AG10803 (cell line): ENCODE measurements around the gene COL18A1.

Source experiments
- DNase-seq: peaks from one replicate; pipeline ENCODE4 v3.0.0; 2010; ENCODE audit warnings: low read depth
- H3K4me3 ChIP-seq: 2 replicates; pipeline ENCODE4 v1.5.1; 2011; ENCODE audit warnings: mild to moderate bottlenecking, low read length, control low read depth
- TF ChIP-seq, protein P1 (sequence below): conservative IDR thresholded peaks from 2 replicates; pipeline ENCODE4 v1.5.1; 2011; ENCODE audit warnings: mild to moderate bottlenecking, low read length, control low read depth, inconsistent platforms

COL18A1 gene

DNA sequence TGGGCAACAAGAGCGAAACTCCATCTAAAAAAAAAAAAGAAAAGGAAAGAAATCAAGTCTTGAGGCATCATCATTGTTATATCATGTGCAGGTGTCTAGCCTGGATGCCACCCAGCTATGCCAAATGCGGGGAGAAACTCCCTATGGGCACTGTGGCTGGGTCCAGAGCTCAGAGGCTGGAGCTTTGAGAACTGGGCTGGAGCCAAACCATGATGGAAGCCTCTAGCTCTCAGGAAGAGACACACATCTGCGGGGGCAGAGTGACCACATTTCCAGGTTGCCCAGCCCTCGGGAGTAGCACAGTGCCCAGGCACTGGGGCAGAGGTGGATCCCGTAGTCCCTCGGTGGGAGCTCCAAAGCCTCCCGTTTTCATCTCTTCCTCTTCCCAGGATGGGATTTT is 58.9 kb downstream of the COL18A1 start:
- TF ChIP-seq, protein P1, sequence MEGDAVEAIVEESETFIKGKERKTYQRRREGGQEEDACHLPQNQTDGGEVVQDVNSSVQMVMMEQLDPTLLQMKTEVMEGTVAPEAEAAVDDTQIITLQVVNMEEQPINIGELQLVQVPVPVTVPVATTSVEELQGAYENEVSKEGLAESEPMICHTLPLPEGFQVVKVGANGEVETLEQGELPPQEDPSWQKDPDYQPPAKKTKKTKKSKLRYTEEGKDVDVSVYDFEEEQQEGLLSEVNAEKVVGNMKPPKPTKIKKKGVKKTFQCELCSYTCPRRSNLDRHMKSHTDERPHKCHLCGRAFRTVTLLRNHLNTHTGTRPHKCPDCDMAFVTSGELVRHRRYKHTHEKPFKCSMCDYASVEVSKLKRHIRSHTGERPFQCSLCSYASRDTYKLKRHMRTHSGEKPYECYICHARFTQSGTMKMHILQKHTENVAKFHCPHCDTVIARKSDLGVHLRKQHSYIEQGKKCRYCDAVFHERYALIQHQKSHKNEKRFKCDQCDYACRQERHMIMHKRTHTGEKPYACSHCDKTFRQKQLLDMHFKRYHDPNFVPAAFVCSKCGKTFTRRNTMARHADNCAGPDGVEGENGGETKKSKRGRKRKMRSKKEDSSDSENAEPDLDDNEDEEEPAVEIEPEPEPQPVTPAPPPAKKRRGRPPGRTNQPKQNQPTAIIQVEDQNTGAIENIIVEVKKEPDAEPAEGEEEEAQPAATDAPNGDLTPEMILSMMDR: no peak
- H3K4me3 ChIP-seq: no peak overlapping the region
- DNase-seq: no peak

DNA sequence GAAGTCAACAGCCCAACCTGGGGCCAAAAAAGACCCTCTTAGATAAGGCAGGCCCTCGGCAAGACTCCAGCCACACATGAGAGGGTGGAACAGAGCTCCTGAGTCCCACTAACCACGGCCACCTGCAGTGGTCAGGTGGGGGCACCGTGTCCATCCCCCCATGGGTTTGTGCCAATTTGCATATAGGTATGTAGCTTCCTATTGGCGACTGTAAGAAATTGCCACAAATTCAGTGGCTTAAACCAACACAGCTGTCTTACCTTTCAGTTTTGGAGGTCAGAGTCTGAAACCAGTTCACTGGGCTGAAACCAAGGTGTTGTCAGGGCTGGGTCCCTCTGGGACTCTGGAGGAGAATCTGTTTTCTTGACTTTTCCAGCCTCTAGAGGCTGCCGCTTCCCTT is 59.3 kb downstream of the COL18A1 start:
- no peak overlapping the region for H3K4me3 ChIP-seq
- DNase-seq: no peak
- TF ChIP-seq, protein P1: no peak

DNA sequence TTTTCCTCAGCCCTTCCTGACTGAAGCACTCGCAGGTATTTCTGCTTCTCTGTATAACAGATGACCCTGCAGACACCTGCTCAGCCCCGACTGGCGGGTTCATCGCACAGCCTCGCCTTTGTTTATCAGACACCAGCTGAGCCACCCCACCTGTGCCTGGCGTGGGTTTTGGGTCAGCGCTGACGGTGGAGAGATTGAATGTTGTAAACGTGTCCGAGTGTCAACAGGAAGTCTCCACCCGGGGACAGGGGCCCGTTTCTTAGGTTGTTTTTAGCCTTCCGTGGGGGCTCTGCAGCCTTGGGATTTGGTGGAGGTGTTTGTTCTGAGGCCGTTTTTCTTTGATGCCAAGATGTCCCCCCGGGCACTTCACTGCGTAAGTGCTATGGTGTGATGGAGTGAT is 60.1 kb downstream of the COL18A1 start:
- TF ChIP-seq, protein P1: no peak
- H3K4me3 ChIP-seq: no peak overlapping the region
- no peak for DNase-seq

DNA sequence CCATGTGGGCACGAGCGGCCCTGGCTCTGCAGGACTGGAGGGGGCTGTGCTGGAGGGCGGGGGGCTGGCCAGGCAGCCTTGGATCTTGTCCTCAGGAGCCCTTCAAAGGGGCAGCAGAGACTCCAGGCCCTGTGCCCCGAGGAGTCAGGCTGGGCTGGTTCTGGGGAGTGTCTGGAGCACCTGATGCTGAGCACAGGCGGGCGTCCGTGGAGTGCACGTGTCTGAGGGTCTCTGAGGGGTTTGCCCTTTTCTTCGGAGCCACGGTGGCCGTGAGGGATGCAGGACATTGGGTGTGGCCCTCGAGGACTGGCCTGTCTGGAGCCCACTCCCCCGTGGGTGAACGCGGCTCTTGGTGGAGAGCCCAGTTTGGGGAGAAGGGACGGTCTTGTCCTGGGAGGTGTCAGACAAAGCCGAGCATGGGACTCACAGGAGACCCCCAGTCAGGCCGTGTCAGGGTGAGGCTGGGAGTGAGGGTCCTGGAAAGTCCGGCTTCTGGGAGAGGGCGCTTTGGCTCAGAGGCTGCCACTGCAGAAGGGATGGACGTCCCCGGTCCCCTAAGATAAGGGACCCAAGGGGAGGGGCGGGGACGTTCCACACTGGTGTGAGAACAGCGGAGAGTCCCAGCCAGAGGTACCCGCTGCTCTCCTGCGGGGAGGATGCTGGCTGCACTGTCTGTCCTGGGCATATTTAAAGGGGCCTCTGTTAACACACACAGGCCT is 60.8 kb downstream of the COL18A1 start:
- no peak for DNase-seq
- TF ChIP-seq, protein P1: no peak
- no peak overlapping the region for H3K4me3 ChIP-seq

DNA sequence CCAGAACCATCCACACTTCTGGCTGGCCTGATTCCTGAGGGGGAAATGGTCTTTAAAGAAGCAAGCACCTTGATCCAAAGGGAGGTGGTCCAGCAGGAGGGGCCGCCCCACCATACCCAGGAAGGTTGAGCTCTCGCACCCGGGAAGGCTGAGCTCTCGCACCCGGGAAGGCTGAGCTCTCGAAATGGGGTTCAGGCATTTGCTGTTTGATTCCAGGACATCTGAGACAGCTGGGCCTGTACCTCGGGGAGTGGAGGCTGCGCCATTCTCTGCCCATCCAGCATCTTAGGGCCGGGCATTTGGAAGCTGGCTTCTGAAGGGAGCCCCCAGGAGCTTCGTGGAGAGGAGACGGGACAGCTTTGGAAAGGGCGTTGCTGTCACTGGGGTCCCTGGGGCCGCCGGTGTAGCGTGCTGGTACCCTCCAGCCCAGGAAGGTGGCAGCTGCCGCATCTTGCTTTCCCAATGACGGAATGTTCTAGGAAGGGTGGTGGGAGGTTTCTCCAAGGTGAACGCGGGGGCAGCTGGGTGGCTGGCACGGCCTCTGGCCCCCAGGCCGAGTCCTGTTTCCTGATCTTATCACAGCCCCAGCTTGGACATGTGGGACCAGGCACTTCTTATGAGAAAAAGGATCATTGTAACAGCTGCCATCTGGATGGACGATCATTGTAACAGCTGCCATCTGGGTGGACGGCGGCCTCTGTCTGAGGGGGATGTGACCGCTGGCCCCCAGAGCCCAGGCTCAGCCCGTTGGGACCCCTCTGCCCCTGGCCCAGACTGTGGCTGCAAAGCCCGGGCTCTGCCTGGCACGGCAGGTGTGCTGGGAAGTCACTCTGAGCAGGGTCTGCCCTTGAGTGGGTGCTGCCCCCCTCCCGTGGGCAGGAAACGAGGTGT is 61.6 kb downstream of the COL18A1 start:
- TF ChIP-seq, protein P1: no peak
- no peak for DNase-seq
- H3K4me3 ChIP-seq: no peak overlapping the region

DNA sequence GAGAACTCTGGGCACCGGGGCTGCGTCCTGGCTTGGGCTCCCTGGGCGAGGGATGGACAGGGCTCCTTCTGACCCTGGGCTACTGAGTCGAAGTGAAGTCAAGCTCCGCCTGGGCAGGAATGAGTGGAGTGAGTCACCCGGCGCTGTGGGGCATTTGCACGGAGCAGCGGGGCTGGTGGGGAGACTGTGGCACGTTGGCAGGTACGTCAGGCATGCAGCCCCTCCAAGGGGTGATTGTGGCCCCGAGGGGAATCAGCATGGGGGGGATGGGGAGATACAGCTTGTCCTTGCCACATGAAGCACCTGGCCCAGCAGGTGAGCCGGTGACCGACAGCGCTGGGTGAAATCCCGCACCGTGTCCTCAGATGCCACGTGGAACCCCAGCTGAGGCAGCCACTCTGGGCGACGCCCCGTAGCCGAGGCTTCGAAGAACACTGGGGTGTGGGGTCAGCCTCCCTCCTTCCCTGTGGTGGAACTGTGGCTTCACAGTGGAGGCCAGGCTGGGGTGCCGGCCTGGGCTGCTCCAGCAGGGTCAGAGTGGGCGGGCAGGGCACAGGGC is 62.3 kb downstream of the COL18A1 start:
- no peak for DNase-seq
- TF ChIP-seq, protein P1: no peak
- H3K4me3 ChIP-seq: no peak overlapping the region
